ENCODE data around the gene S100A9. TPM values are rescaled to one million over a fixed set of nuclear protein-coding genes. Genes with fewer than 3 reads are reported as not detected.

S100A9 gene
- total and polyA plus RNA-seq, 8 donors = 17.0 to 1,552 (median 33.6) TPM

- Histone ChIP-seq H3K27ac (peak overlapping the region; percentile 19 to 94), H3K27me3 (no peaks in the 10 kb centered on the region), H3K9me3 (no peaks in the 10 kb centered on the region), H3K4me1 (peaks cover 0 to 62% of the 10 kb centered on the region in 2 donors), H3K36me3 (peaks cover 0 to 26% of the 10 kb centered on the region in 2 donors), H3K4me3 (peak overlapping the region in 1 of 2 donors; percentile 58)
- intact Hi-C loops (cut with DNase I) = no loop called here
- TF ChIP-seq, protein P1, sequence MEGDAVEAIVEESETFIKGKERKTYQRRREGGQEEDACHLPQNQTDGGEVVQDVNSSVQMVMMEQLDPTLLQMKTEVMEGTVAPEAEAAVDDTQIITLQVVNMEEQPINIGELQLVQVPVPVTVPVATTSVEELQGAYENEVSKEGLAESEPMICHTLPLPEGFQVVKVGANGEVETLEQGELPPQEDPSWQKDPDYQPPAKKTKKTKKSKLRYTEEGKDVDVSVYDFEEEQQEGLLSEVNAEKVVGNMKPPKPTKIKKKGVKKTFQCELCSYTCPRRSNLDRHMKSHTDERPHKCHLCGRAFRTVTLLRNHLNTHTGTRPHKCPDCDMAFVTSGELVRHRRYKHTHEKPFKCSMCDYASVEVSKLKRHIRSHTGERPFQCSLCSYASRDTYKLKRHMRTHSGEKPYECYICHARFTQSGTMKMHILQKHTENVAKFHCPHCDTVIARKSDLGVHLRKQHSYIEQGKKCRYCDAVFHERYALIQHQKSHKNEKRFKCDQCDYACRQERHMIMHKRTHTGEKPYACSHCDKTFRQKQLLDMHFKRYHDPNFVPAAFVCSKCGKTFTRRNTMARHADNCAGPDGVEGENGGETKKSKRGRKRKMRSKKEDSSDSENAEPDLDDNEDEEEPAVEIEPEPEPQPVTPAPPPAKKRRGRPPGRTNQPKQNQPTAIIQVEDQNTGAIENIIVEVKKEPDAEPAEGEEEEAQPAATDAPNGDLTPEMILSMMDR (IDR thresholded peaks at IDR 0.05) = no peak
- DNase-seq (no peak), ATAC-seq (no peak)
Observed at GRCh38 chr1:153358691-153358975, 979 bp downstream of the S100A9 start.

DNA sequence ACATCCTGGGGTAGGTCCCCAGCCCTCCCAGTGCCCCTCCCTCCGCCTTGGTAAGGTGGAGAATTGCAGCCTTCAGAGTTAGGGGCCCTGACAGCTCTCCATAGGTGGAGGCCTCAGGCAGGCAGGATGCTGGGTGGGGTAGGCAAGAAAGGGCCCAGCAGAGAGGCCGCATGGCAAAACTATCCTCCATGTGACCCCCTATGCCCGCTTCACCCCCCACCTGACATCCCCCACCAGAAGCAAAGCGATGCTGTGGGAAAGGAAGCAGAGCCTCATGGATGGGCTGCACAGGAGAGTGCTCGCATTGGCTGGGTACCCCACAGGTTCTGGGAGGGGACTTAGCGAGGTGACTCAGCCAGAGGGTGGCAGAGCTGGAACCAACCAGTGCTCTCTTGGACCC is 1.6 kb downstream of the S100A9 start:
- Histone ChIP-seq H3K36me3 (peaks cover 0 to 26% of the 10 kb centered on the region in 2 donors), H3K4me1 (peaks cover 0 to 66% of the 10 kb centered on the region in 2 donors), H3K27me3 (no peaks in the 10 kb centered on the region), H3K4me3 (peak overlapping the region in 1 of 2 donors; percentile 58), H3K9me3 (no peaks in the 10 kb centered on the region), H3K27ac (peak overlapping the region in 1 of 2 donors; percentile 94)
- DNase-seq (no peak), ATAC-seq (no peak)
- intact Hi-C loops (cut with DNase I) = no loop called here
- TF ChIP-seq, protein P1 (IDR thresholded peaks at IDR 0.05) = no peak

DNA sequence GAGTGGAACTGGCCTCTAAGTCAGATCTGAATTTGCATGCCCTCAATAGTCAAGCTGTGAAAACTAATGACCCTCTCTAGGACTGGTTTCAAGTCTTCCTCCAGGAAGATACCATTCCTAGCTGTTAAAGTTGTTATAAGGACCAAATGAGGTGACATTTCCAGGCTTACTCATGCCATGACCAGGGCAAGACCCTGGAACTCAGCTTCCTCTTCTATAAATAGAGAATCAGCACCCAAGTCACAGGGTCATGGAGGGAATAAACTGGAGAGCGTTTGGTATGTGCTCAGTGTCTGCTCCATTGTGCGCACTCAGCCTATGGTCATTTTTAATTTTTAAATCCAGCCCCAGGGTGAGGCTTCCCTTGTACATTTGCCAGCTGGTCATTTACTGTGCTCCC is 2.5 kb downstream of the S100A9 start:
- H3K4me3 ChIP-seq = peak overlapping the region in 1 of 2 donors; percentile 58

DNA sequence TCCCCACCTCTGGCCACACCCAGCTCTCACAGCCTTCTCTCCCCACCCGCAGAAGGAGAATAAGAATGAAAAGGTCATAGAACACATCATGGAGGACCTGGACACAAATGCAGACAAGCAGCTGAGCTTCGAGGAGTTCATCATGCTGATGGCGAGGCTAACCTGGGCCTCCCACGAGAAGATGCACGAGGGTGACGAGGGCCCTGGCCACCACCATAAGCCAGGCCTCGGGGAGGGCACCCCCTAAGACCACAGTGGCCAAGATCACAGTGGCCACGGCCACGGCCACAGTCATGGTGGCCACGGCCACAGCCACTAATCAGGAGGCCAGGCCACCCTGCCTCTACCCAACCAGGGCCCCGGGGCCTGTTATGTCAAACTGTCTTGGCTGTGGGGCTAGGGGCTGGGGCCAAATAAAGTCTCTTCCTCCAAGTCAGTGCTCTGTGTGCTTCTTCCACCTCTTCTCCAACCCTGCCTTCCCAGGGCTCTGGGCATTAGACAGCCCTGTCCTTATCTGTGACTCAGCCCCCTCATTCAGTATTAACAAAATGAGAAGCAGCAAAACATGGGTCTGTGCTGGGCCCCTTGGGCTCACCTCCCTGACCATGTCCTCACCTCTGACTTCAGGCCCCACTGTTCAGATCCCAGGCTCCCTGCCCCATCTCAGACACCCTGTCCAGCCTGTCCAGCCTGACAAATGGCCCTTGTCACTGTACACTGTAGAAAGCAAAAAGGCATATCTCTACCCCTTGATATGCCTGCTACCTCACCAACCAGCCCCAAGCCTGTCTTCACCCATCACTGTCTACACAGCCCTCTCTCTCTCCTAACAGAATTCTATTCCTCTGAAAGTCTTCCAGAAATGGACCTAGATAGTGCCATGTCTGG is 3.2 kb downstream of the S100A9 start:
- ATAC-seq (no peak), DNase-seq (no peak)
- peak overlapping the region; percentile 14 to 94 for H3K27ac ChIP-seq
- no peaks in the 10 kb centered on the region for H3K9me3 ChIP-seq
- intact Hi-C loops (cut with DNase I) = no loop called here
- TF ChIP-seq, protein P1 (IDR thresholded peaks at IDR 0.05) = no peak
- peaks cover 0 to 26% of the 10 kb centered on the region in 2 donors for H3K36me3 ChIP-seq
- H3K4me3 ChIP-seq = peak overlapping the region in 1 of 2 donors; percentile 58
- H3K27me3 ChIP-seq = no peaks in the 10 kb centered on the region
- H3K4me1 ChIP-seq = peaks cover 0 to 72% of the 10 kb centered on the region in 2 donors

More for the DNA sequence above, 2.5 kb downstream of the S100A9 start:
- DNase-seq (no peak), ATAC-seq (peak; percentile 10)
- intact Hi-C loops (cut with DNase I) = no loop called here
- no peaks in the 10 kb centered on the region for H3K9me3 ChIP-seq
- H3K4me1 ChIP-seq = peaks cover 0 to 72% of the 10 kb centered on the region in 2 donors
- peaks cover 0 to 26% of the 10 kb centered on the region in 2 donors for H3K36me3 ChIP-seq
- no peaks in the 10 kb centered on the region for H3K27me3 ChIP-seq
- H3K27ac ChIP-seq = peak overlapping the region; percentile 14 to 94
- TF ChIP-seq, protein P1 (IDR thresholded peaks at IDR 0.05) = no peak

DNA sequence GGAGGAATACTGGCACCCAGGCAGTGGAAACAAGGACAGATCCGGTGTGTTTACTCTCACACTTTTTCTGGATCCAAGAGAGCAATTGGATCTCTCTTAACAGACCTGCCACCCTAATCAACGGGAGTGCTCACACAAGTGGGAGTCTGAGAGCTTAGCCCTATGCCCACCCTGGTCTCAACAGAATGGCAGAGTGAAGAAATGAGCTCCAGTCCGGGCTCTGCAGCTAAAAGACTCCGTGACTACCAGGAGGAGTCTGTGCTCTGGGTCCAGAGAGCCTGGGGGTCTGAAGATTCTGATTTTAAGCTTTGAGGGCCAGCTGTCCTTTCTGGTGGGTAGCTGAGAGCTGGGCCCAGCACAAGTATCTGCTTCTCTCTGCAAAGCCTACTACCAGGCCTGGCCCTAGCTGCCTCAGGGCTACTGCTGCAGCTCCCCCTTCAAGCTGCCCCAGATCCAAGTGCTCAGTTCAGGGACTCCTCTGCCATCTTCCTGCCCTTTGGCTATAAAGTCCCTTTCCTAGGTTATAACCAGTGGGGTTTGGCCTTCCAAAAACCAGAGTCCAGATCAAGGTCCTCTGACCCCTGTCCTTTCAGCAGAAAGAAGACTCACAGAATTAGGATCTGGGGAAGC is 3.9 kb downstream of the S100A9 start:
- no peak for DNase-seq
- intact Hi-C loops (cut with DNase I) = no loop called here

More for the DNA sequence above, 3.9 kb downstream of the S100A9 start:
- TF ChIP-seq, protein P1 (IDR thresholded peaks at IDR 0.05) = no peak
- Histone ChIP-seq H3K4me3 (no peak overlapping the region), H3K27me3 (no peaks in the 10 kb centered on the region), H3K9me3 (no peaks in the 10 kb centered on the region), H3K4me1 (peaks cover 0 to 71% of the 10 kb centered on the region in 2 donors), H3K27ac (peak overlapping the region in 1 of 2 donors; percentile 94), H3K36me3 (peaks cover 0 to 26% of the 10 kb centered on the region in 2 donors)
- no peak for ATAC-seq

Data from left lung (tissue), 10 donors.